Activated effector memory CD4-positive, alpha-beta T cell treated with Interleukin-2 at 50 U/mL for 16 hours (primary cell): Measurements from ENCODE around the gene MMD2.
"Not testable (repeated sequence)": the region's sequence is repeated elsewhere in the genome, so short reads cannot be mapped to it uniquely, and the experiment has no call there.

Experiments used
- DNase-seq: peaks from one replicate; pipeline ENCODE4 v3.0.0-alpha.2; 2020

MMD2 gene

DNA sequence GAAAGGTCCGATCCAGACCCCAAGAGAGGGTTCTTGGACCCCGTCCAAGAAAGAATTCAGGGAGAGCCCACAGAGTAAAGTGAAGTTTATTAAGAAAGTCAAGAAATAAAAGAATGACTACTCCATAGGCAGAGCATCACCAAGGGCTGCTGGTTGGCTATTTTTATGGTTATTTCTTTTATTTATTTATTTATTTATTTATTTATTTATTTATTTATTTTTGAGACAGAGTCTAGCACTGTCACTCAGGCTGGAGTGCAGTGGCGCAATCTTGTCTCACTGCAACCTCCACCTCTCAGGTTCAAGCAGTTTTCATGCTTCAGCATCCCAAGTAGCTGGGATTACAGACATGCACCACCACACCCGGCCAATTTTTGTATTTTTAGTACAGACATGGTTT, 65.8 kb downstream of the MMD2 start:
- DNase-seq, result not testable (repeated sequence)

DNA sequence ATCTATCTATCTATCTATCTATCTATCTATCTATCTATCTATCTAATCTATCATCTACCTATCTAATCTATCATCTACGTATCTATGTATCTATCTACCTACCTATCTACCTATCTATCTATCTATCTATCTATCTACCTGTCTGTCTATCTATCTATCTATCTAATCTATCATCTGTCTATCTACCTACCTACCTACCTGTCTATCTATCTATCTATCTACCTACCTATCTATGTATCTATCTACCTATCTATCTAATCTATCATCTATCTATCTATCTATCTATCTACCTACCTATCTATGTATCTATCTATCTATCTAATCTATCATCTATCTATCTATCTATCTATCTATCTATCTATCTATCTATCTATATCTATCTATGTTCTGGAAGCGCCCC, 67.5 kb downstream of the MMD2 start:
- DNase-seq, result not testable (repeated sequence)

DNA sequence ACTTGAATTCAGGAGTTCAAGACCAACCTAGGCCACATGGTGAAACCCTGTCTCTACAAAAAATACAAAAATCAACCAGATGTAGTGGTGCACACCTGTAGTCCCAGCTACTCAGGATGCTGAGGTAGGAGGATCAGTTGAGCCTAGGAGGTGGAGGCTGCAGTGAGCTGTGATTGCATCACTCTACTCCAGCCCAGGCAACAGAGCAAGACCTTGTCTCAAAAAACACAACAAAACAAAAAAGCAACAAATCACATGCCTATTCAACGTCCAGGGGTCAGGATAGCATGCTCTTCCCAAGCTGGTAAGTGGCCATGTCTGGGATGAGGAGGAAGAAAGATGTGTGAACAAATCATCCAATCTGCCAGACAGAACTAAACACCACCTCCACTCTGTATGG, 69.3 kb downstream of the MMD2 start:
- DNase-seq, result no peak

- DNase-seq, result no peak
These were observed 70.8 kb downstream of the MMD2 start for GRCh38 chr7:4888161-4888560.

GRCh38 chr7:4886671-4887070, 72.3 kb downstream of the MMD2 start:
- no peak for DNase-seq

DNA sequence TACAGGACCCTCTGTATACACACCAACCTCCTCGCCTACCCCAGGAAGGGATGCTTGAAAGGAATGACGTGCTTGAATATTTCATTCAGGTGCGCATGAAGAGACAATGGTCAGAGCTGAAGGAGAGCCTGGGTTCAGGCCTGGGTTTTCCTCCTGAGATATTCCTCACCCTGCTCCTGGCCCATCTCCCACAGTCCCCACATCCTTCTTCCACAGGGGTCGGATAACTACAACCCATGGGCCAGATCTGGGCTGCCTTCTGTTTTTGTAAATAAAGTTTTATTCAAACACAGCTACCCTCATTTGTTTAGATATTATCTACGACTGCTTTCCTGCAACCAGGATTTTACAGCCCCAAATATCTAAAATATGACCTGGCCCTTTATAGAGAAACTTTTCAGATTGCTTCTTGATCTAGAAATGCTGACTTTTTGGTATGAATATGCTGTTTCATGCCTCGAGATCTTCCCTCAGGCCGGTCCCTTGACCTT, 73.6 kb downstream of the MMD2 start:
- DNase-seq, result no peak

DNA sequence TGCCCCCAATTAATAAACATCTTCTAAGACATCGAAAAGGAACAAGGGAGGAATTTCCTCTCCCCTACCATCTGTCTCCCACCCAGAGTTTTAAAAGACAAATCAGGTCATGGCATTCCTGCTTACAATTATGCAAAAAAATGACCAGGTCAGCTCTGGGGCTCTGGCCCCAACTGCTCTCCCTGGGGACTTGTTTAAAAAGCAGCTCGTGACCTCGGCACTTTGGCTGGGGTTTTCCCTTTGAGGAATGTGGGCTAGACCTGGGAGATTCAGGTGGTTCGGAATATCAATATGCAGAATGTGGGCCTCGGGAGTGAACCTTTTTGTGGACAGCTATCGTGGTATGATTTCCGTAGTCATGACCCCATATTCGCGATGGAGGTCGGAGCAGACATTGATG, 74.8 kb downstream of the MMD2 start:
- no peak for DNase-seq

- peak; percentile 51 for DNase-seq
These were observed 75.4 kb downstream of the MMD2 start, which contains the start of gene RADIL for GRCh38 chr7:4883372-4884144. TSS of gene RADIL (minus strand) at chr7:4883716. CDS start at chr7:4878139, 5,577 bp downstream.

- no peak for DNase-seq
These were observed 76.0 kb downstream of the MMD2 start for GRCh38 chr7:4883033-4883371.

GRCh38 chr7:4882169-4883032, 76.6 kb downstream of the MMD2 start:
- DNase-seq, result no peak

DNA sequence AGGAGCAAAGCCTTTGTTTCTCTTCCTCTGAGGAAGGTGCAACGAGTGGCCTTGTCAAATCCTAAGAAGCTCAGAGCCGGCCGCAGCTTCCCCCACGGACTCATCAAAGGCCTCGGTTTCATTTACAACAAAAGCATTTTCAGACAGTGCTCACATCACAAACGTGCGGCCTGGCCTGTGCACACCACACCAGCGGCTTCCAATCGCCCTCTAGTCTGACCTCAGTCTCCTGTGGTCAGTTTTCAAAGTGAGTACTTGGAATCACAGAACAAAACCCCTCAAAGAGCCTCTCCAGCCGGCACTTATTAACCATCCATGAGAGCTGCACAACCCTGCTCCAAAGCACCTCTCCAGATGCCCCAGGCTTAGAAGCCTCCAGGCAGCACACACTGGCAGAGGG, 78.8 kb downstream of the MMD2 start:
- DNase-seq, result no peak

DNA sequence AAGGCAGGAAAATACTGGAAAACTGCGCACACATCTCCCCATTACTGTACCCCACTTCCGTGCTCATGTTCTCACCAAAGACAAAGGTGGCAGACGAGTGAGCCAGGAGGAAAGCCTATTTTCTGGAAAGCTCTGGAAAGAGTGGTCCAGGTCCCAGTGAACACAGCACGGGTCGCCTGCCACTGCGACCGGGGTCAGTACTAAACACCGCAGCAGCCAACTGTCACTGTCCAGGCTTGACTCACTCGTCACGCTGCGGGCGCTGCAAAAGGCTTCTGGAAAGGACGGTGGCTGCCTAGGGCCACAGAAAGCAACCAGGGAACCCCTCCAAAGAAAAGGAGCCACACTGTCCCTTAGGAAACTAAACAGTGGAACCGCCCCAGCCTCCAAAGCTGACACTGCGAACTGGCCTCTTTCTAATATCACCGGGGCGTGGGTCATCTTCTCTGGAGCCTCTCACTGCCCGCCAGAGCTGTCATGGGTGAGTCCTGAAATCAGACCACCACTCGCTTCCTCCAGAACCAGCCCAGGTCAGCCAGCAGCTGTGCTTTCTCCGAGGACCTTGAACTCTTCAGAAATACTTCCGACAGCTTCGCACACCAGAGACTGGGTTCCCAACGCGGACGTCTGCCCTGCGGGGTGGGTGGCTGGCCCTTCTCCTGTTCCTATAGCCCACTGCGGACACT, 79.4 kb downstream of the MMD2 start:
- DNase-seq, result no peak

DNA sequence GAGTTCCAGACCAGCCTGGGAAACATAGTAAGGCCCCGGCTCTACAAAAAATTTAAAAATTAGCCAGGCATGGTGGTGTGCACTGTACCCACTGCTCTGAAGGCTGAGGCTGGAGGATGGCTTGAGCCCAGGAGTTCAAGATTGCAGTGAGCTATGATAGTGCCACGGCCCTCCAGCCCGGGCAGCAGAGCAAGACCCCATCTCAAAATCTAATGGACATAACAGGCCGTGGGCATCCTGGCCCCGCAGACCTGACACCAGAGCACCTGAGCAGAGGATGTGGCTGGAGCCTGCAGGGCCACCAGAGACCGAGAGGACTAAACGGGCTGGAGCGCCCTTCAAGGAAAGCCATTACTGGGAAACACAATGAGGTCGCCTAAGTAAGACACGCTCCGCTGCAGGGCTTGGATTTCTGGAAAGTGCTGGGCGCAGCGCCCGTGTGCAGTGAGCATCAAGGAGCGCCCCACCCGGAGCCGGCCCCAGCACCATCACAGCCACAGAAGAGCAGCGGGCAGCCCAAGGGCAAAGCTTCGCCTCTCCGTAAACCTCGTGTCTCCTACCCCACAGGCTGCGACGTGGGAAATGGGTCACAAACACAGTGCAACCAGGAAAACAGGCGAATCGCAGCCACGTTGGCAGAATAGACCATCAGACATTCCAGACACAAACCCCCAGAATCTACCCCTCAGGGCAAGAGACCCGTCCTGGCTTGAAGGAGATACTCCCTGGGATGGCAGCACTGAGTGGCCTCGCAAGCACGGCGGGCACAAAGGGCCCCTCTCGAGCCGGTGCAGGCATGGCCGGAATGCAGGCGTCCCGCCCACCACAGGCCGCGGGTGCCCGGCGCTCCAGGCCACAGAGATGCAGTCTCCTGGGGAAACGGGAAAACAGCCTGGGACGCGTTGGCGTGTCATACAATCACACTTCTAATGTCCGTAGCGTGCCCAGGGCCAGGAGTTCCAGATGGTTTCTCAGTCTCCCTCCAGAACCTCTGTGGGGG, 80.4 kb downstream of the MMD2 start:
- DNase-seq, result no peak

DNA sequence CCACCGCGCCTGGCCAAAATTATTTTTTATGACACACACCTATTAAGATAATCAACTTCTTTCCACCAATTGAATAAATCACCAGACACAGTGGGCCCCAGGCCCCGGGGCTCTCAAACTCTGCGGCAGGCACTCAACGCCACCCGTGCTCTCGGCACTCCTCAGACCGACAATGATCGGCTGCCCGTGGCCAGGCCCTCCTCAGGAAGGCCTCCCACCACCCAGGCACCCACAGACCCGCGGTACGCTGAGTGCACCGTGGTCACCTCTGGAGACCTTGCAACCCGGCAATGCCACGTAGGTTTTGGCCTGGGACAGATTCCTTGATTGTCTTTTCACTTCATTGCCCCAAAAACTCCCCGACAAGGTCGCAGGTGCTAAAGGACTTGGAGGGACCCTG, 82.4 kb downstream of the MMD2 start:
- no peak for DNase-seq

- no peak for DNase-seq
These were observed 83.6 kb downstream of the MMD2 start for GRCh38 chr7:4875391-4875790.

- DNase-seq, result no peak
These were observed 85.7 kb downstream of the MMD2 start for GRCh38 chr7:4873071-4873944.

DNA sequence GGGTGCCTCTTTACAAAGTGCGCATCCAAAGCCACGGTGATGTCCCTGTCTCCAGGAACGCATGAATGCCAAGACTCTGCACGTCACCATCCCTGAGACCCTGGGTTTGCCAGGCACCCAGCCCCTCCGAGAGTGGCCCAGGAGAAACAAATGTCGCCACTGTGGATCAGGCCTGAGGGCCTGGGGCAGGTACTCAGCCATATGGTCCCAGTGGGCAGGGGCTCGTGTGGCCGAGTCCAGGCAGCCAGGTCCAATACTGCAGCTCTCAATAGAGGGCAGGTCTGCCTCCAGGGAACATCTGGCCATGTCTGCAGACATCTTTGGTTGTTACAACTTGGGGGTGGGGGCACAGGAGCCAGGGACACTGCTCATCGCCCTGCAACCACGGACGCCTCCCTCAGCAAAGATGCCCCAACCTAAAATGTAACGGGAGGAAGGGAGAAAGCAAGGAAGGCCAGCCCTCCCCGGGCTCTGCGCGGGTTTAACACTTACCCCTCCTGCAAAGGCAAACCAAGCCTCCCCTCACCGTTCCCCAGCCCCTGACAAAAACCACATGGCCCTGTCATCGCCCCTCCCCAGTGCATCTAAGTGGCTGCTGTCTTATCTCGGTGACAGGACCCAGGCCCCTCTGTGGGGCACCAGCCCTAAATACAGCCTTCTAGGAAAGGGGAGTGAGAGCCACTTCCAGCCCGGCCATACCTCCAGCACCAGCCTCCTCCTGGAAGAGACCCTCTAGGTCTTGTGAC, 86.9 kb downstream of the MMD2 start:
- no peak for DNase-seq

DNA sequence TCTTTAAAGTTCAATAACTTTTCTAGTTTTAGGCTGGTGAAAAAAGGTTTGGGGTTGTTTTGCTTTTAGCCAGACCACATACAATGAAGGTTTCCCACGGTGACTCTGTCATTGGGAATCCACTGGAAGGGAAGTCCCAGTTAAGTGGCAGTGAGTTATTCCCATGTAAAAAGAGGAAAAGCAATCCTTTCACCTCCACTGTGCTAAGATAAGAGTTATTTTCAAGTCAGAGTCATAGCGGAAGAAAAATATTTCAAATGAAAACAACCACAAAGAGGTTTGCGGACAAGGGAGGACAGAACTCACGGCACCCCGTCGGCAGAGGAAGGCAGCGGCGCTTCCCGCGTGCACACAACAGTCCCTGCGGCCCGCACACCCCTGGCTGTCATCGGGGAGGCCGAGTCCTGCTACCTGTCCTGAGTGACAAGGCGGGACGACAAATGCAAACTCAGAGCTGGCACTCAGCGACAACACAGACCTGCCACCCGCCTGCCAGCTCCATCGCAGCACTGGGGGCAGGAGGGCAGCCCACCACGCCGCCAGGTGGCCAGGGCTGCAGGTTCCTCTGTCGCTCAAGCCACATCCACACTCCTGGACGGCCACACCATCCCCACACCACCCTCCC, 87.8 kb downstream of the MMD2 start:
- no peak for DNase-seq

DNA sequence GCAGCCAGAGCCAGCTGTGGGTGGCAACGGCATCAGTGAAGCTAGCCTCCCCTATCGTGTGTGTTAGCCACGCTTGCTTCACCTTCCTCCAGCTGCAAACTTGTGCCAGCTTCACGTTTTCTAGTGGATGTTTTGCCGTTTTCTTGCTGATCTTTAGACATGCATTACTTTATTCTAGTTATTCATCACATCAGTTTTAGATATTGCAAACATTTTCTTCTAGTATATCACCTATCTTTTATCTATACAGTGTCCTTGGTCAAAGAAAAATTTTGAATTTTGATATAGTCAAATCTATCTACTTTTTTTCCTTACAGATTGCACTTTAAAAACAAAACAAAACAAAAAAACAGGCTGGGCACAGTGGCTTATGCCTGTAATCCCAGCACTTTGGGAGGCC, 90.5 kb downstream of the MMD2 start:
- no peak for DNase-seq
